GM18511 (cell line): ENCODE results near the gene XPO1.
"Not testable (repeated sequence)": the region's sequence is repeated elsewhere in the genome, so short reads cannot be mapped to it uniquely, and the experiment has no call there.

Source experiments
- ATAC-seq: cut with Tn5 transposase; IDR thresholded peaks from one replicate; pipeline ENCODE4 v1.9.1; 2021; ENCODE audit warnings: mild to moderate bottlenecking, moderate library complexity; ENCODE audit not compliant: unreplicated experiment

Gene XPO1

DNA sequence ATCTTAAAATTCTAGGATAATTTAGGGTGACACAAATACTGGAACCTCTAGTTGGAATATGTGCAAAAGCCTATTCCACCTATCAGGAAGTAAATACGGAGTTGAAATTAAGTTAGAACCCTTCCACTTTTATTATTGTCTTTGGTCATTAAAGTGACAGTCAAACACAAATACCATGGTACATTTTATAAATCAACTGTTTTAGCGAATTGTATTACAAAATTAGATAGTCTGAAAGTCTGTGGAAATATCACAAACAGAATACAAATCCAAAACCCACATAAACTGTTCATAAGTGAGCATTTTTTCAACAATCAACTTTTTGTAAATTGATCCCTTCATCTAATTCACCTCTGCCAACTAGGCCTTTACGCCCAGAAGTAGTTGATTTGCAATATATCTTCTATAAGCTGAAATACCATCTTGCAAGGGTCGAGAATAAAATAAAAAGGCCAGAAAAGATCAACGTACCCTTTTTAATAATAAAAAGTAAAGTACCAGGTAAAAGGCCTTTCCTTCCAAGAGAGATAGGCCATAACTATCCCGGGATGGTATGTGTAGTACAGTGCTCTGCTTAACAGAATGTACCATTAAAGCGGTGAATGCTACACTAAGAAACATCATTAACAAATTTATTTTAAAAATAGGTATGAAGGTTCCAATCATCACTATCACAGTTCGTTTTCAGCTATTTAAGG, 68.6 kb downstream of the XPO1 start:
- ATAC-seq, result no peak

GRCh38 chr2:61468231-61468630, 69.9 kb downstream of the XPO1 start:
- not testable (repeated sequence) for ATAC-seq

- ATAC-seq, result no peak
These were observed 73.1 kb downstream of the XPO1 start for GRCh38 chr2:61465045-61465444.

GRCh38 chr2:61463769-61464475, 74.2 kb downstream of the XPO1 start:
- peak; percentile 34 for ATAC-seq

DNA sequence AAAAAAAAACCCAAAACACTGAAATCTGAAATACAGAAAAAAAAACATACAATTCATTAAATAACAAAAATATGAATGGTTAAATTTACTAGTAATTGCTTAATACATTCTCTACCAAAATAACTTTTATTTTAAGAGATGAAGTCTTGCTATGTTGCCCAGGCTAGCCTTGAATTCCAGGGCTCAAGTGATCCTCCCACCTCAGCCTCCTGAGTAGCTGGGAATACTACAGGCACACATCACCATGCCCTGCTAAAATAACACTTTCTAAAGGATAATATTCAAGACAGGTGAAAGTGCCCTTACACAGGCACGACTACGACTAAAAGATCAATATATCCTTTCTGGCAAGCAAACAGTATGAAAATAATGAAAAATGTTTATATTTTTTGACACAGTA, 76.8 kb downstream of the XPO1 start:
- no peak for ATAC-seq

GRCh38 chr2:61460163-61460562, 78.0 kb downstream of the XPO1 start:
- no peak for ATAC-seq

GRCh38 chr2:61456746-61457420, 81.3 kb downstream of the XPO1 start:
- no peak for ATAC-seq

- ATAC-seq, result no peak
These were observed 81.9 kb downstream of the XPO1 start for GRCh38 chr2:61456070-61456745.

- not testable (repeated sequence) for ATAC-seq
These were observed 83.2 kb downstream of the XPO1 start for GRCh38 chr2:61454972-61455371.

DNA sequence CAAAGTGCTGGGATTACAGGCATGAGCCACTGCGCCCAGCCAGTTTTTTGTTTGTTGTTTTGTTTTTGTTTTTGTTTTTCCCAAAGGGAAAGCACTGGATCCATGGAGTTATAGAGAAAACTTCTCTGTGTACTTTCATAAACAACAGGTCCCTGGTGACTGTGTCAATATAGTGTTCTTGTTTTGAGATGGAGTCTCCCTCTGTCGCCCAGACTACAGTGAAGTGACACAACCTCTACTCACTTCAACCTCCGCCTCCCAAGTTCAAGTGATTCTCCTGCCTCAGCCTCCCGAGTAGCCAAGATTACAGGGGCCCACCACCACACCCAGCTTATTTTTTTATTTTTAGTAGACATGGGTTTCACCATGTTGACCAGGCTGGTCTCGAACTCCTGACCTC, 83.8 kb downstream of the XPO1 start:
- ATAC-seq, result no peak

GRCh38 chr2:61452392-61452791, 85.8 kb downstream of the XPO1 start:
- no peak for ATAC-seq

GRCh38 chr2:61451178-61451577, 87.0 kb downstream of the XPO1 start:
- no peak for ATAC-seq

- peak; percentile 59 for ATAC-seq
These were observed 88.0 kb downstream of the XPO1 start for GRCh38 chr2:61450144-61450543.

- ATAC-seq, result no peak
These were observed 89.9 kb downstream of the XPO1 start for GRCh38 chr2:61448229-61448628.

DNA sequence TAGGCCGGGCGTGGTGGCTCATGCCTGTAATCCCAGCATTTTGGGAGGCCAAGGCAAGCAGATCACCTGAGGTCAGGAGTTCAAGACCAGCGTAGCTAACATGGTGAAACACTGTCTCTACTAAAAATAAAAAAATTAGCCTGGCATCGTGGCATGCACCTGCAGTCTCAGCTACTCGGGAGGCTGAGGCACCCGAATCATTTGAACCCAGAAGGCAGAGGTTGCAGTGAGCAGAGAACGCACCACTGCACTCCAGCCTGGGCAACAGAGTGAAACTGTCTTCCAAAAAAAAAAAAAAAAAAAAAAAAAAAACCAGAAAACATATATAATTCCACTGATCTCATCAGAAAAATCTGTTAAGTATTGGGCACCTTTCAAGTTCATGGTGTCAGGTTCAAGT, 91.2 kb downstream of the XPO1 start:
- not testable (repeated sequence) for ATAC-seq

DNA sequence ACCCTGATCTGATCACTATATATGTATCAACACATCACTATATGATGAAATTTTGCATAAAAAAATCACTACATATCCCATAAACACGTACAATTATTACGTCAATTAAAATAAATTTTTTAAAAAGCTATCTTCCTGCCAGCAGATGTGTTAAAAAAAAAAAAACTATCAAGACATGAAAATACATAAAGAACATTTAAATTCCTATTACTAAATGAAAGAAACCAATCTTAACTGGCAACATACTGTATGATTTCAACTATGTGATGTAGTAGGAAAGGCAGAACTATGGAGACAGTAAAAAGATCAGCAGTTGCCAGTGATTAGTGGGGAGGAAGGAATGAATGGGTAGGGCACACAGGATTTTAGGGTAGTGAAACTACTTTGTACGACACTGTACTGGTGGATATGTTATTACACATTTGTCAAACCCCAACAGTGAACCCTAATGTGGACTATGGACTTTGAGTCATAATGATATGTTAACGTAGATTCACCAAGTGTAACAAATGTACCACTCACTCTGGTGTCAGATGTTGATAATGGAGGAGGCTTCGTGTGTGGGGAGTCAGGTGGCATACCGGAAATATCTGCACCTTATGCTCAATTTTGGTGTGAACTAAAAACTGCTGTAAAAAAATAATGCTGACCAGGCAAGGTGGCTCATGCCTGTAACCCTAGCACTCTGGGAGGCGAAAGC, 94.7 kb downstream of the XPO1 start:
- peak; percentile 95 for ATAC-seq

- no peak for ATAC-seq
These were observed 98.7 kb downstream of the XPO1 start for GRCh38 chr2:61439241-61440002.

GRCh38 chr2:61438670-61439069, 99.5 kb downstream of the XPO1 start:
- no peak for ATAC-seq

DNA sequence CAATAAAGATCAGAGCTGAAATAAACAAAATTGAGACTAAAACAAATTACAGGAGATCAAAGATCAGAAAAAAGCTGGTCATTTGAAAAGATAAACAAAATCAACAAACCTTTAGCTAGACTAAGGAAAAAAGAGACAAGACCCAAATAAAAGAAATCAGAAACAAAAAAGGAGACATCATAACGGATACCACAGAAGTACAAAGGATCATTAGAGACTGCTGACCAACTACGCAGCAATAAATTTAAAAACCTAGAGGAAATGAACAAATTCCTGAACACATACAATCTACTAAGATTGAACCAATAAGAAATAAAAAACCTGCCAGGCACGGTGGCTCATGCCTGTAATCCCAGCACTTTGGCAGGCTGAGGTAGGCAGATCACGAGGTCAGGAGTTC, 101.0 kb downstream of the XPO1 start:
- no peak for ATAC-seq

GRCh38 chr2:61436092-61436491, 102.1 kb downstream of the XPO1 start:
- ATAC-seq, result no peak
